GM23248 (cell line): ENCODE results near the gene EHD3.

Source experiments
- EZH2 ChIP-seq: fragments of 200-600 bp; sonication (generic); IDR thresholded peaks from 2 replicates; pipeline ENCODE4 v1.6.1; 2018; ENCODE audit warnings: antibody characterized with exemption, mild to moderate bottlenecking; ENCODE audit not compliant: insufficient read depth, poor library complexity, severe bottlenecking
- EZH2phosphoT487 ChIP-seq: fragments of 200-600 bp; sonication (generic); IDR thresholded peaks from 2 replicates; pipeline ENCODE4 v1.6.1; 2018; ENCODE audit warnings: antibody characterized with exemption, moderate library complexity, mild to moderate bottlenecking, low read depth; ENCODE audit not compliant: insufficient read depth

GRCh38 chr2:31192396-31192795, 41.6 kb upstream of the EHD3 start:
- TF ChIP-seq EZH2 (no peak), EZH2phosphoT487 (no peak)
